SK-N-MC (cell line): ENCODE data around the gene SCFD1.

Source experiments
- EZH2 ChIP-seq: fragments of 200-600 bp; sonication (generic); IDR thresholded peaks from one replicate; pipeline ENCODE4 v1.6.1; 2017; ENCODE audit warnings: antibody characterized with exemption
- FOXP2 ChIP-seq: optimal IDR thresholded peaks from 2 replicates; pipeline ENCODE3; 2011; ENCODE audit warnings: mild to moderate bottlenecking, moderate library complexity; ENCODE audit not compliant: insufficient read depth; ENCODE audit errors: extremely low read length, control extremely low read depth
- POLR2AphosphoS5 ChIP-seq: IDR thresholded peaks from 2 replicates; pipeline ENCODE4 v1.6.1; 2012; ENCODE audit warnings: mild to moderate bottlenecking, low read depth, low read length, borderline replicate concordance

GRCh38 chr14:30645600-30645999 lies 23.5 kb downstream of the SCFD1 start:
- TF ChIP-seq EZH2 (no peak), POLR2AphosphoS5 (no peak), FOXP2 (no peak)
